Measurements from ENCODE around the gene SCRN1.
A peak's percentile ranks its signal among the peaks of the same experiment; 100 is the strongest.

The SCRN1 gene

DNA sequence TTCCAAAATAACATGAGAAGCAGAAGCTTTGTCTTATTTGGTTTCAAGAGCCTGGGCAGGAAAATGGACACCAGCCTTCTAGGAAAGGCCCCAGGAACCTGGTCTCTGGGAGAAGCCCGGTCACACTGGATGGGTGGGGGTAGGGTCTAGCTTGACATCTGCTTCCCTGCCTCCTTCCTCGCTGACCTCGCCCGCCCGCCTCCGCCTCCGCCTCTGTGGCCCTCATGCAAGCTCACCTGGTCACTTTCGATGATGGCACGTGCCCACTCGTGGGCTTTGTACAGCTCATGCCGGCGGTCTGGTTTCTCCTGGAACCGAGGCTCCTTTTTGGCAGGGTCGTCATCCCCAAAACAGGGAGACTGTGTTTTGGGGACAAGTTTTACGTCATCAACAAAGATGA lies 63.4 kb downstream of the SCRN1 start:
- Histone ChIP-seq H3K36me3 (ENCODE audit: insufficient read depth, insufficient read length, low read length) (peaks cover 93% of the 10 kb centered on the region), H3K9me3 (ENCODE audit: insufficient read depth, low read length) (no peaks in the 10 kb centered on the region), H3K9ac (ENCODE audit: insufficient read length, low read depth) (no peak overlapping the region), H3K27me3 (ENCODE audit: insufficient read depth, insufficient read length) (no peaks in the 10 kb centered on the region), H3K4me3 (ENCODE audit: insufficient read length, low read depth) (no peak overlapping the region), H3K4me1 (ENCODE audit: insufficient read depth, insufficient read length) (peaks cover 6% of the 10 kb centered on the region)
- no peak for DNase-seq (ENCODE audit: low read depth, low spot score)
- TF ChIP-seq YY1 (IDR thresholded peaks at IDR 0.05; ENCODE audit: insufficient read depth, insufficient read length) (no peak), SUZ12 (IDR thresholded peaks at IDR 0.05; ENCODE audit: extremely low read depth, insufficient read depth, insufficient read length) (no peak), ZNF274 (IDR thresholded peaks at IDR 0.05; ENCODE audit: low read depth, low read length) (no peak)

DNA sequence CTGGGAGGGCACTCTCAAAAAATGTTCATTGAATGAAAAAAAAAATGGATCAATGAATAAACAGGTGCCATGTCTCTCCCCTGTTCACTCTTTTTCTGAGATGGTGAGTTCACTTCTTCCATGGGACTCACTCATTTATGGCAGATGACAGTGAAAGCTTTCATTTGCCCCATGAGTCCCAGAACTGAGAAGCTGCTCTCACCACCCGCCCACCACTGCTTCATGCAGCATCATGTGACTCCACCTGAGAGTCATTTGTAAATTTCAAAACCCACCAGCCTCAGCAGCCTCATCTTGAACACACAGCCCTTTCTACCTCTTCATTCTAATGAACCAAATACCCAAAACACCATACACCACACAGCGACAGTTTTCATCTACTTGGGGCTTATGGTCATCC lies 64.9 kb downstream of the SCRN1 start:
- DNase-seq (ENCODE audit: low read depth, low spot score), result no peak
- H3K27me3 ChIP-seq (ENCODE audit: insufficient read depth, insufficient read length), result no peaks in the 10 kb centered on the region
- peaks cover 4% of the 10 kb centered on the region for H3K4me1 ChIP-seq (ENCODE audit: insufficient read depth, insufficient read length)

DNA sequence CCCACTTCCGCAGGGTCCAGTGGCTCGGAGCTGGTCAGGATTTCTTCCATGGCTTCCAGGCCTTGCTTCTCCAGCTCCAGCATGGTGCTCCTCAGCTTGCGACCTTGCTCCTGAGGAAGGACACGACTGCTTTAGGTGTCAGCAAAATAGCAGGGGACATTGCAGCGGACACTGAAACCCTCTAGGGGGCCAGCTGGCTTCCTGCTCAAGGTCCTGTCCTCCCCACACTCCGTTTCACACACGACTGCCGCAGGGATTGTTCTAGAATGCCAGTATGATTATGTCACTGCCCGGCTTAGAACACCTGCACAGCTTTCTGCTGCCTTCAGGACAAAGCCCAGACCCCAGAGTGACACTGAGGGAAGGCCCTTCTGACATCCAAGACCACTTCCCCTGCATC lies 65.6 kb downstream of the SCRN1 start:
- DNase-seq (ENCODE audit: low read depth, low spot score), result no peak
- TF ChIP-seq YY1 (IDR thresholded peaks at IDR 0.05; ENCODE audit: insufficient read depth, insufficient read length) (no peak), SUZ12 (IDR thresholded peaks at IDR 0.05; ENCODE audit: extremely low read depth, insufficient read depth, insufficient read length) (no peak), ZNF274 (IDR thresholded peaks at IDR 0.05; ENCODE audit: low read depth, low read length) (no peak)
- Histone ChIP-seq H3K4me1 (ENCODE audit: insufficient read depth, insufficient read length) (peaks cover 4% of the 10 kb centered on the region), H3K9me3 (ENCODE audit: insufficient read depth, low read length) (no peaks in the 10 kb centered on the region), H3K9ac (ENCODE audit: insufficient read length, low read depth) (no peak overlapping the region), H3K36me3 (ENCODE audit: insufficient read depth, insufficient read length, low read length) (peaks cover 91% of the 10 kb centered on the region), H3K4me3 (ENCODE audit: insufficient read length, low read depth) (no peak overlapping the region), H3K27me3 (ENCODE audit: insufficient read depth, insufficient read length) (no peaks in the 10 kb centered on the region)

More for the DNA sequence above, 64.9 kb downstream of the SCRN1 start:
- no peak overlapping the region for H3K9ac ChIP-seq (ENCODE audit: insufficient read length, low read depth)
- H3K4me3 ChIP-seq (ENCODE audit: insufficient read length, low read depth), result no peak overlapping the region
- H3K36me3 ChIP-seq (ENCODE audit: insufficient read depth, insufficient read length, low read length), result peaks cover 91% of the 10 kb centered on the region
- H3K9me3 ChIP-seq (ENCODE audit: insufficient read depth, low read length), result no peaks in the 10 kb centered on the region
- TF ChIP-seq ZNF274 (IDR thresholded peaks at IDR 0.05; ENCODE audit: low read depth, low read length) (no peak), YY1 (IDR thresholded peaks at IDR 0.05; ENCODE audit: insufficient read depth, insufficient read length) (no peak), SUZ12 (IDR thresholded peaks at IDR 0.05; ENCODE audit: extremely low read depth, insufficient read depth, insufficient read length) (no peak)

DNA sequence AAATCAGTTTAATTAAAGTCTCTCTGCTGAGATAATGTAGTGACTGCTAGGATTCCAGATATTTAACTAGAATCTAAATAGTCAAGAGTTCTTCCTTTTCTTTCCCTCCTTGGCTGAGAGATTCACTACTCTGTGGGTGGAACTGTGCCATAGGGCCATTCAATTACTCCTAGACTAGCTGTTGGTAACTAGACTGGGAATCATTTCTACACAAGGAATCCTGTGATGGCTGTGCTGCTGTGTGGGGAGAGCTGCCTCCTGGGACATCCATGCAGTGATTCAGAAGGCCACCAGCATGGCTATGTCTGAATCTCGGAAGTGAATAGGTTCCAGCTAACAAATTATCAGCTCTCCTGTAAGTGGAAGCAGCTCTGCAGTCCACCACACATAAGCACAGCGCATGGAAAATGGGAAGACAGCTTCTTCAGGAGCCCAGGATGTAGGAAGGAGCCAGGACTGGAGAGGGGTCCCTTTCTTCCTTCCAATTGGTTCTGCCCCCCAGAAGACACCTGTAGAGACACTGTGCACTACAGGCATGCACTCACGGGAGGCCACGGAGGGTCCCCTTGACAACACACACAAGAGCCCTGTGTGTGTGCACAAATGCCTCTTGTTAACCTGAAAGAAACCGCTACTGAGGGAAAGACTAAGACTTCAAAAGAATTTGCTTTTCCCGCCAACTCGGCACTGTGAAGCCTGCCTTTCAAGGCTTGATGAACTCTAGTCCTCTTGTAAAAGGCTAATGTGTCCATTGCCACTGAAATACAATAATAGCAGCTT lies 66.5 kb downstream of the SCRN1 start:
- no peak for TF ChIP-seq YY1 (IDR thresholded peaks at IDR 0.05; ENCODE audit: insufficient read depth, insufficient read length)
- TF ChIP-seq ZNF274 (IDR thresholded peaks at IDR 0.05; ENCODE audit: low read depth, low read length), result no peak
- TF ChIP-seq SUZ12 (IDR thresholded peaks at IDR 0.05; ENCODE audit: extremely low read depth, insufficient read depth, insufficient read length), result no peak
- Histone ChIP-seq H3K36me3 (ENCODE audit: insufficient read depth, insufficient read length, low read length) (peaks cover 91% of the 10 kb centered on the region), H3K9ac (ENCODE audit: insufficient read length, low read depth) (no peak overlapping the region), H3K9me3 (ENCODE audit: insufficient read depth, low read length) (no peaks in the 10 kb centered on the region), H3K4me3 (ENCODE audit: insufficient read length, low read depth) (no peak overlapping the region), H3K27me3 (ENCODE audit: insufficient read depth, insufficient read length) (no peaks in the 10 kb centered on the region), H3K4me1 (ENCODE audit: insufficient read depth, insufficient read length) (peaks cover 4% of the 10 kb centered on the region)
- DNase-seq (ENCODE audit: low read depth, low spot score), result no peak

DNA sequence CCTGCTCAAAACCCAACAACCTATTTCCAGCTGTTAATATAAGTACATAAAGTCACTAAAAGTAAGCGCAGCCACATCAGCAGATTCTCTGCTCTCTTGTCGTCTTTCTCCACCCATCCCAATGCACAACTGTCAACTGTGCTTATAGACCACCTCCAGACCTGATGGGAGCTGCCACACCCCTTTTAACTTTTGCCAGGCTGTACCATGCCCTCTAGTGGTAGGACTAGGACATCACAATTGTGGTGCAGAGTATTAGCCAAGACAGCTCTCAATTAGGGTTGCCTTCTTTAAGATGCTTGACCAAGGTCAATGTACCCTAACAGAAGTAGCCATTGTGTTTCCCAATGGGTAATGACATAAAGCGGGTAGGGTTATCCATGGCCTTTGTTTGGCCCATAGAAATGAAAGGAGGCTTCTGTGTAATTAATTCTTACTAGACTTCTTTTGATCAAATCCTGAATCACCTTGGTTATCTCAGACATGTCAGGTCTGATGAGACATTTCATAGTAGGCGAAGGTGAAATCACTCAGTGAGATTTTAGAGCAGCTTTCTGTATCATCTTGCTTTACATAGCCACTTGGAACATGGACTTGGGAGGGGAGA lies 68.1 kb downstream of the SCRN1 start:
- no peak for TF ChIP-seq ZNF274 (IDR thresholded peaks at IDR 0.05; ENCODE audit: low read depth, low read length)
- TF ChIP-seq SUZ12 (IDR thresholded peaks at IDR 0.05; ENCODE audit: extremely low read depth, insufficient read depth, insufficient read length), result no peak
- TF ChIP-seq YY1 (IDR thresholded peaks at IDR 0.05; ENCODE audit: insufficient read depth, insufficient read length), result no peak
- H3K9me3 ChIP-seq (ENCODE audit: insufficient read depth, low read length), result no peaks in the 10 kb centered on the region
- no peak overlapping the region for H3K9ac ChIP-seq (ENCODE audit: insufficient read length, low read depth)
- peaks cover 4% of the 10 kb centered on the region for H3K4me1 ChIP-seq (ENCODE audit: insufficient read depth, insufficient read length)
- H3K4me3 ChIP-seq (ENCODE audit: insufficient read length, low read depth), result no peak overlapping the region
- peaks cover 80% of the 10 kb centered on the region for H3K36me3 ChIP-seq (ENCODE audit: insufficient read depth, insufficient read length, low read length)
- H3K27me3 ChIP-seq (ENCODE audit: insufficient read depth, insufficient read length), result no peaks in the 10 kb centered on the region
- peak; percentile 80 for DNase-seq (ENCODE audit: low read depth, low spot score)

- no peaks in the 10 kb centered on the region for H3K9me3 ChIP-seq (ENCODE audit: insufficient read depth, low read length)
- no peak overlapping the region for H3K9ac ChIP-seq (ENCODE audit: insufficient read length, low read depth)
- H3K4me1 ChIP-seq (ENCODE audit: insufficient read depth, insufficient read length), result peaks cover 4% of the 10 kb centered on the region
- peaks cover 71% of the 10 kb centered on the region for H3K36me3 ChIP-seq (ENCODE audit: insufficient read depth, insufficient read length, low read length)
- H3K4me3 ChIP-seq (ENCODE audit: insufficient read length, low read depth), result no peak overlapping the region
- DNase-seq (ENCODE audit: low read depth, low spot score), result no peak
- no peaks in the 10 kb centered on the region for H3K27me3 ChIP-seq (ENCODE audit: insufficient read depth, insufficient read length)
- TF ChIP-seq SUZ12 (IDR thresholded peaks at IDR 0.05; ENCODE audit: extremely low read depth, insufficient read depth, insufficient read length) (no peak), ZNF274 (IDR thresholded peaks at IDR 0.05; ENCODE audit: low read depth, low read length) (no peak), YY1 (IDR thresholded peaks at IDR 0.05; ENCODE audit: insufficient read depth, insufficient read length) (no peak)
Observed at GRCh38 chr7:29920491-29920890, 69.1 kb downstream of the SCRN1 start.

GRCh38 chr7:29919790-29920189 lies 69.8 kb downstream of the SCRN1 start:
- no peak for TF ChIP-seq ZNF274 (IDR thresholded peaks at IDR 0.05; ENCODE audit: low read depth, low read length)
- no peaks in the 10 kb centered on the region for H3K27me3 ChIP-seq (ENCODE audit: insufficient read depth, insufficient read length)
- peaks cover 4% of the 10 kb centered on the region for H3K4me1 ChIP-seq (ENCODE audit: insufficient read depth, insufficient read length)
- no peak for DNase-seq (ENCODE audit: low read depth, low spot score)
- H3K9me3 ChIP-seq (ENCODE audit: insufficient read depth, low read length), result no peaks in the 10 kb centered on the region
- no peak overlapping the region for H3K9ac ChIP-seq (ENCODE audit: insufficient read length, low read depth)
- H3K4me3 ChIP-seq (ENCODE audit: insufficient read length, low read depth), result no peak overlapping the region
- H3K36me3 ChIP-seq (ENCODE audit: insufficient read depth, insufficient read length, low read length), result peaks cover 64% of the 10 kb centered on the region
